ENCODE data around the gene OSBP2.

GRCh38 chr22:30906411-30906810 is 211.7 kb downstream of the OSBP2 start:
- TF ChIP-seq FOXP2 (optimal IDR thresholded peaks at IDR 0.05; ENCODE audit: control extremely low read depth, extremely low read length, insufficient read depth) (no peak), POLR2AphosphoS5 (IDR thresholded peaks at IDR 0.05; ENCODE audit: borderline replicate concordance, low read depth, low read length) (no peak)
